ENCODE data around the gene SLC38A8. TPM values are rescaled to one million over a fixed set of nuclear protein-coding genes. Genes with fewer than 3 reads are reported as not detected.
A peak's percentile ranks its signal among the peaks of the same experiment; 100 is the strongest.

SLC38A8 gene
- total RNA-seq, 2 donors from 2014 or later = not detected

GRCh38 chr16:83981799-83982198 is 60.8 kb downstream of the SLC38A8 start:
- no peak for ATAC-seq
- Mint-ChIP-seq H3K27me3 (peaks cover 16% of the 10 kb centered on the region), H3K36me3 (ENCODE audit: low read depth) (no peaks in the 10 kb centered on the region), H3K4me3 (no peak overlapping the region), H3K27ac (no peak overlapping the region), H3K4me1 (no peaks in the 10 kb centered on the region)
- no peak for DNase-seq
- no peaks in the 10 kb centered on the region for H3K9me3 ChIP-seq (ENCODE audit: control insufficient read depth, low read length, poor library complexity, severe bottlenecking)

GRCh38 chr16:83980794-83981193 is 61.8 kb downstream of the SLC38A8 start:
- DNase-seq = no peak
- no peaks in the 10 kb centered on the region for H3K36me3 Mint-ChIP-seq (ENCODE audit: low read depth)

GRCh38 chr16:83979441-83979840 is 63.2 kb downstream of the SLC38A8 start:
- Mint-ChIP-seq H3K27ac (no peak overlapping the region), H3K4me1 (no peaks in the 10 kb centered on the region), H3K27me3 (peaks cover 15% of the 10 kb centered on the region), H3K36me3 (ENCODE audit: low read depth) (no peaks in the 10 kb centered on the region), H3K4me3 (no peak overlapping the region)
- no peak for ATAC-seq
- no peaks in the 10 kb centered on the region for H3K9me3 ChIP-seq (ENCODE audit: control insufficient read depth, low read length, poor library complexity, severe bottlenecking)
- DNase-seq = no peak

More at GRCh38 chr16:83980794-83981193, 61.8 kb downstream of the SLC38A8 start:
- peaks cover 7% of the 10 kb centered on the region for H3K27me3 Mint-ChIP-seq
- H3K4me3 Mint-ChIP-seq = no peak overlapping the region
- no peak for ATAC-seq
- no peaks in the 10 kb centered on the region for H3K4me1 Mint-ChIP-seq
- no peaks in the 10 kb centered on the region for H3K9me3 ChIP-seq (ENCODE audit: control insufficient read depth, low read length, poor library complexity, severe bottlenecking)
- H3K27ac Mint-ChIP-seq = no peak overlapping the region

- H3K4me3 Mint-ChIP-seq = no peak overlapping the region
- no peak for DNase-seq
- H3K36me3 Mint-ChIP-seq (ENCODE audit: low read depth) = no peaks in the 10 kb centered on the region
- peaks cover 18% of the 10 kb centered on the region for H3K27me3 Mint-ChIP-seq
- no peaks in the 10 kb centered on the region for H3K9me3 ChIP-seq (ENCODE audit: control insufficient read depth, low read length, poor library complexity, severe bottlenecking)
- no peak for ATAC-seq
- H3K27ac Mint-ChIP-seq = no peak overlapping the region
- no peaks in the 10 kb centered on the region for H3K4me1 Mint-ChIP-seq
These were observed 64.1 kb downstream of the SLC38A8 start for GRCh38 chr16:83978401-83978904.

- Mint-ChIP-seq H3K27me3 (peaks cover 17% of the 10 kb centered on the region), H3K36me3 (ENCODE audit: low read depth) (no peaks in the 10 kb centered on the region), H3K4me1 (no peaks in the 10 kb centered on the region), H3K27ac (no peak overlapping the region), H3K4me3 (no peak overlapping the region)
- ATAC-seq = no peak
- no peaks in the 10 kb centered on the region for H3K9me3 ChIP-seq (ENCODE audit: control insufficient read depth, low read length, poor library complexity, severe bottlenecking)
- DNase-seq = no peak
These were observed 65.4 kb downstream of the SLC38A8 start for GRCh38 chr16:83977056-83977815.

- no peak for DNase-seq
- H3K27me3 Mint-ChIP-seq = peaks cover 17% of the 10 kb centered on the region
- no peaks in the 10 kb centered on the region for H3K4me1 Mint-ChIP-seq
These were observed 66.9 kb downstream of the SLC38A8 start for GRCh38 chr16:83975590-83976260.

GRCh38 chr16:83974475-83974874 is 68.1 kb downstream of the SLC38A8 start:
- Mint-ChIP-seq H3K27me3 (peaks cover 25% of the 10 kb centered on the region), H3K4me3 (no peak overlapping the region), H3K27ac (no peak overlapping the region), H3K4me1 (no peaks in the 10 kb centered on the region), H3K36me3 (ENCODE audit: low read depth) (peaks cover 4% of the 10 kb centered on the region)
- ATAC-seq (no peak), DNase-seq (no peak)
- H3K9me3 ChIP-seq (ENCODE audit: control insufficient read depth, low read length, poor library complexity, severe bottlenecking) = no peaks in the 10 kb centered on the region

More at GRCh38 chr16:83975590-83976260, 66.9 kb downstream of the SLC38A8 start:
- H3K27ac Mint-ChIP-seq = no peak overlapping the region
- no peaks in the 10 kb centered on the region for H3K9me3 ChIP-seq (ENCODE audit: control insufficient read depth, low read length, poor library complexity, severe bottlenecking)
- H3K4me3 Mint-ChIP-seq = no peak overlapping the region
- H3K36me3 Mint-ChIP-seq (ENCODE audit: low read depth) = no peaks in the 10 kb centered on the region
- ATAC-seq = no peak

GRCh38 chr16:83973581-83974385 is 68.8 kb downstream of the SLC38A8 start:
- H3K9me3 ChIP-seq (ENCODE audit: control insufficient read depth, low read length, poor library complexity, severe bottlenecking) = no peaks in the 10 kb centered on the region
- Mint-ChIP-seq H3K36me3 (ENCODE audit: low read depth) (peaks cover 4% of the 10 kb centered on the region), H3K27me3 (peaks cover 25% of the 10 kb centered on the region), H3K4me1 (no peaks in the 10 kb centered on the region), H3K4me3 (no peak overlapping the region), H3K27ac (no peak overlapping the region)
- ATAC-seq = no peak
- no peak for DNase-seq

- H3K9me3 ChIP-seq (ENCODE audit: control insufficient read depth, low read length, poor library complexity, severe bottlenecking) = no peaks in the 10 kb centered on the region
- no peak for DNase-seq
- Mint-ChIP-seq H3K27ac (no peak overlapping the region), H3K4me3 (no peak overlapping the region), H3K36me3 (ENCODE audit: low read depth) (peaks cover 4% of the 10 kb centered on the region), H3K27me3 (peaks cover 25% of the 10 kb centered on the region), H3K4me1 (no peaks in the 10 kb centered on the region)
- no peak for ATAC-seq
These were observed 69.5 kb downstream of the SLC38A8 start for GRCh38 chr16:83973077-83973476.

GRCh38 chr16:83972256-83973008 is 70.2 kb downstream of the SLC38A8 start:
- H3K36me3 Mint-ChIP-seq (ENCODE audit: low read depth) = peaks cover 6% of the 10 kb centered on the region
- peaks cover 2% of the 10 kb centered on the region for H3K4me1 Mint-ChIP-seq
- H3K4me3 Mint-ChIP-seq = no peak overlapping the region
- ATAC-seq = no peak
- peaks cover 25% of the 10 kb centered on the region for H3K27me3 Mint-ChIP-seq
- no peak overlapping the region for H3K27ac Mint-ChIP-seq
- no peaks in the 10 kb centered on the region for H3K9me3 ChIP-seq (ENCODE audit: control insufficient read depth, low read length, poor library complexity, severe bottlenecking)
- DNase-seq = no peak

GRCh38 chr16:83971165-83972130 is 71.1 kb downstream of the SLC38A8 start:
- ATAC-seq (no peak), DNase-seq (no peak)
- H3K27ac Mint-ChIP-seq = no peak overlapping the region
- no peak overlapping the region for H3K4me3 Mint-ChIP-seq
- H3K4me1 Mint-ChIP-seq = peaks cover 2% of the 10 kb centered on the region
- peaks cover 6% of the 10 kb centered on the region for H3K36me3 Mint-ChIP-seq (ENCODE audit: low read depth)
- H3K9me3 ChIP-seq (ENCODE audit: control insufficient read depth, low read length, poor library complexity, severe bottlenecking) = no peaks in the 10 kb centered on the region
- H3K27me3 Mint-ChIP-seq = peaks cover 25% of the 10 kb centered on the region

GRCh38 chr16:83970430-83970815 is 72.2 kb downstream of the SLC38A8 start:
- ATAC-seq = no peak

More at GRCh38 chr16:83970430-83970815, 72.2 kb downstream of the SLC38A8 start:
- Mint-ChIP-seq H3K4me3 (peak overlapping the region; percentile 36), H3K4me1 (peaks cover 2% of the 10 kb centered on the region), H3K27ac (no peak overlapping the region), H3K36me3 (ENCODE audit: low read depth) (peaks cover 6% of the 10 kb centered on the region), H3K27me3 (peaks cover 25% of the 10 kb centered on the region)
- no peaks in the 10 kb centered on the region for H3K9me3 ChIP-seq (ENCODE audit: control insufficient read depth, low read length, poor library complexity, severe bottlenecking)
- no peak for DNase-seq

All from T-helper 17 cell (primary cell).